Breast epithelium (tissue), 4 donors: ENCODE data around the gene SNAPC2. TPM values are rescaled to one million over a fixed set of nuclear protein-coding genes. Genes with fewer than 3 reads are reported as not detected.

Source experiments
- DNase-seq, 2 donors: peaks; one replicate each; pipeline ENCODE4 v3.0.0-alpha.2; 2019; ENCODE audit warnings: low spot score in 2 of 2
- H3K27ac ChIP-seq, 2 donors: fragments of 200-600 bp; sonication (generic) in 1 of 2; one replicate each; pipeline ENCODE4 v1.5.1; 2016 to 2019; ENCODE audit warnings: mild to moderate bottlenecking in 1 of 2
- H3K27me3 ChIP-seq, 2 donors: fragments of 200-600 bp; sonication (generic) in 1 of 2; one replicate each; pipeline versions ENCODE4 v1.5.1 to v1.6.0; 2017 to 2019; ENCODE audit warnings: control low read depth in 1 of 2, mild to moderate bottlenecking in 1 of 2
- H3K36me3 ChIP-seq: fragments of 200-600 bp; one replicate; pipeline ENCODE4 v1.5.1; 2019
- H3K4me1 ChIP-seq, 2 donors: fragments of 200-600 bp; sonication (generic); one replicate each; pipeline ENCODE4 v1.5.1; 2016 to 2019; ENCODE audit warnings: control low read depth in 1 of 2
- H3K4me3 ChIP-seq, 3 donors: fragments of 200-600 bp; sonication (generic); 1 replicate in 2 of 3; 2 replicates in 1 of 3; pipeline ENCODE4 v1.5.1; 2016 to 2019; ENCODE audit warnings: mild to moderate bottlenecking in 3 of 3, moderate library complexity in 2 of 3
- H3K9me3 ChIP-seq, 2 donors: fragments of 200-600 bp; sonication (generic) in 1 of 2; one replicate each; pipeline ENCODE4 v1.5.1; 2016 to 2019; ENCODE audit warnings: control low read depth in 1 of 2
- CTCF ChIP-seq, 3 donors: fragments of 450-650 bp; IDR thresholded peaks; one replicate each; pipeline ENCODE4 v1.5.1; 2016 to 2017; ENCODE audit warnings: antibody characterized with exemption in 3 of 3, mild to moderate bottlenecking in 3 of 3, moderate library complexity in 3 of 3
- POLR2A ChIP-seq: fragments of 450-650 bp; IDR thresholded peaks from one replicate; pipeline ENCODE4 v1.6.1; 2016; ENCODE audit warnings: antibody characterized with exemption, mild to moderate bottlenecking, moderate library complexity
- POLR2AphosphoS5 ChIP-seq, 3 donors: sonication (generic); formaldehyde crosslinking; IDR thresholded peaks; one replicate each; pipeline ENCODE4 v1.6.1; 2017; ENCODE audit warnings: antibody characterized with exemption in 3 of 3
- intact Hi-C: fragments of 100-400 bp; cut with DNase I; formaldehyde crosslinking; loops from one replicate; pipeline ENCODE4 v1.15.1; 2023; ENCODE audit warnings: low total_unique reads
- total RNA-seq, 3 donors: library from RNA; depleted of rRNA; stranded (reverse); fragments of >200 nt; gene quantifications; one replicate each; pipeline ENCODE4 v1.1.0, GENCODE V29; 2016

SNAPC2 gene
- total RNA-seq, 3 donors from 2014 or later: 13.8 to 14.8 (median 13.8) TPM

GRCh38 chr19:7877249-7877836 lies 42.8 kb upstream of the SNAPC2 start:
- TF ChIP-seq POLR2A (no peak), CTCF (IDR thresholded peaks at IDR 0.05) (no peak), POLR2AphosphoS5 (IDR thresholded peaks at IDR 0.05) (no peak)
- H3K4me3 ChIP-seq: no peak overlapping the region
- H3K4me1 ChIP-seq: peaks cover 0 to 8% of the 10 kb centered on the region in 2 donors
- DNase-seq: no peak
- no peak overlapping the region for H3K27ac ChIP-seq
- intact Hi-C loops: no loop called here
- peaks cover 5 to 17% of the 10 kb centered on the region in 2 donors for H3K27me3 ChIP-seq
- H3K9me3 ChIP-seq: no peaks in the 10 kb centered on the region
- H3K36me3 ChIP-seq: no peaks in the 10 kb centered on the region

GRCh38 chr19:7879111-7879807 lies 40.9 kb upstream of the SNAPC2 start:
- no peak for DNase-seq
- no peaks in the 10 kb centered on the region for H3K4me1 ChIP-seq

GRCh38 chr19:7879836-7880235 lies 40.3 kb upstream of the SNAPC2 start:
- DNase-seq: no peak
- H3K36me3 ChIP-seq: no peaks in the 10 kb centered on the region
- H3K9me3 ChIP-seq: no peaks in the 10 kb centered on the region
- H3K4me3 ChIP-seq: no peak overlapping the region
- intact Hi-C loops: no loop called here
- H3K27me3 ChIP-seq: no peaks in the 10 kb centered on the region
- no peak for TF ChIP-seq POLR2A
- no peak for TF ChIP-seq POLR2AphosphoS5 (IDR thresholded peaks at IDR 0.05)
- no peak for TF ChIP-seq CTCF (IDR thresholded peaks at IDR 0.05)
- no peaks in the 10 kb centered on the region for H3K4me1 ChIP-seq
- H3K27ac ChIP-seq: no peak overlapping the region

More at GRCh38 chr19:7879111-7879807, 40.9 kb upstream of the SNAPC2 start:
- no peak overlapping the region for H3K4me3 ChIP-seq
- intact Hi-C loops: no loop called here
- H3K27ac ChIP-seq: no peak overlapping the region
- H3K36me3 ChIP-seq: no peaks in the 10 kb centered on the region
- no peaks in the 10 kb centered on the region for H3K27me3 ChIP-seq
- H3K9me3 ChIP-seq: no peaks in the 10 kb centered on the region
- no peak for TF ChIP-seq POLR2AphosphoS5 (IDR thresholded peaks at IDR 0.05)
- no peak for TF ChIP-seq CTCF (IDR thresholded peaks at IDR 0.05)
- TF ChIP-seq POLR2A: no peak

- Histone ChIP-seq H3K27ac (no peak overlapping the region), H3K4me3 (no peak overlapping the region), H3K27me3 (no peaks in the 10 kb centered on the region), H3K4me1 (no peaks in the 10 kb centered on the region), H3K36me3 (no peaks in the 10 kb centered on the region), H3K9me3 (no peaks in the 10 kb centered on the region)
- intact Hi-C loops: no loop called here
- TF ChIP-seq POLR2AphosphoS5 (IDR thresholded peaks at IDR 0.05): no peak
- no peak for TF ChIP-seq POLR2A
- TF ChIP-seq CTCF (IDR thresholded peaks at IDR 0.05): no peak
- no peak for DNase-seq
Observed at GRCh38 chr19:7881910-7882309, 38.2 kb upstream of the SNAPC2 start.

GRCh38 chr19:7883105-7883504 lies 37.0 kb upstream of the SNAPC2 start:
- Histone ChIP-seq H3K4me1 (no peaks in the 10 kb centered on the region), H3K27me3 (no peaks in the 10 kb centered on the region), H3K36me3 (no peaks in the 10 kb centered on the region), H3K27ac (no peak overlapping the region), H3K4me3 (no peak overlapping the region), H3K9me3 (no peaks in the 10 kb centered on the region)
- intact Hi-C loops: no loop called here
- DNase-seq: no peak
- TF ChIP-seq CTCF (IDR thresholded peaks at IDR 0.05): no peak
- no peak for TF ChIP-seq POLR2AphosphoS5 (IDR thresholded peaks at IDR 0.05)
- TF ChIP-seq POLR2A: no peak
